ENCODE data around the gene NT5C2.

DNA sequence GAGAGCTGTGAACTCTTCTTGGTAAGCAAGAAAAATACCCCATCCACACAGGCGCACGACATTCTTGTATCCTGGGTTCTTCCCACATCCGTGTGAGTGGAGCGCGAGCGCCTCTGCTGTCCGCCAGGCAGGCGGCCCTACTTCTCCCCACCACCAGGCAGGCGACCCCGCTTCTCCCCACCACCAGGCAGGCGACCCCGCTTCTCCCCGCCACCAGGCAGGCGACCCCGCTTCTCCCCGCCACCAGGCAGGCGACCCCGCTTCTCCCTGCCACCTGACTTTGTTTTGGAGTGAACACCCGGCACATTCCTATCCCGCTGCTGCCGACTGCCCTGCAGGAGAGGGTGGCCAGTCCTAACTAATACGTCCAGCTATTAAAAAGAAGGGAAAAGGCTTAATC lies 120.8 kb downstream of the NT5C2 start:
- TF ChIP-seq CREB1 (IDR thresholded peaks at IDR 0.05) (no peak), JUND (IDR thresholded peaks at IDR 0.05; ENCODE audit: low read length) (no peak), PHF8 (conservative IDR thresholded peaks at IDR 0.05; ENCODE audit: low read depth, low read length) (no peak), TAF1 (IDR thresholded peaks at IDR 0.05; ENCODE audit: low read depth, low read length) (no peak), RBBP5 (IDR thresholded peaks at IDR 0.05; ENCODE audit: borderline replicate concordance, low read depth, low read length) (no peak), FOSL1 (IDR thresholded peaks at IDR 0.05; ENCODE audit: insufficient read depth, low read depth, low read length) (no peak), EGR1 (IDR thresholded peaks at IDR 0.05; ENCODE audit: borderline replicate concordance, low read depth, low read length) (no peak), E2F6 (IDR thresholded peaks at IDR 0.05) (no peak), POLR2A (IDR thresholded peaks at IDR 0.05; ENCODE audit: control extremely low read depth in 1 of 2, low read depth in 2 of 2, low read length in 2 of 2) (no peak), CEBPB (IDR thresholded peaks at IDR 0.05; ENCODE audit: low read depth, low read length) (no peak)
- TF ChIP-seq, protein P1, sequence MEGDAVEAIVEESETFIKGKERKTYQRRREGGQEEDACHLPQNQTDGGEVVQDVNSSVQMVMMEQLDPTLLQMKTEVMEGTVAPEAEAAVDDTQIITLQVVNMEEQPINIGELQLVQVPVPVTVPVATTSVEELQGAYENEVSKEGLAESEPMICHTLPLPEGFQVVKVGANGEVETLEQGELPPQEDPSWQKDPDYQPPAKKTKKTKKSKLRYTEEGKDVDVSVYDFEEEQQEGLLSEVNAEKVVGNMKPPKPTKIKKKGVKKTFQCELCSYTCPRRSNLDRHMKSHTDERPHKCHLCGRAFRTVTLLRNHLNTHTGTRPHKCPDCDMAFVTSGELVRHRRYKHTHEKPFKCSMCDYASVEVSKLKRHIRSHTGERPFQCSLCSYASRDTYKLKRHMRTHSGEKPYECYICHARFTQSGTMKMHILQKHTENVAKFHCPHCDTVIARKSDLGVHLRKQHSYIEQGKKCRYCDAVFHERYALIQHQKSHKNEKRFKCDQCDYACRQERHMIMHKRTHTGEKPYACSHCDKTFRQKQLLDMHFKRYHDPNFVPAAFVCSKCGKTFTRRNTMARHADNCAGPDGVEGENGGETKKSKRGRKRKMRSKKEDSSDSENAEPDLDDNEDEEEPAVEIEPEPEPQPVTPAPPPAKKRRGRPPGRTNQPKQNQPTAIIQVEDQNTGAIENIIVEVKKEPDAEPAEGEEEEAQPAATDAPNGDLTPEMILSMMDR (IDR thresholded peaks at IDR 0.05; ENCODE audit: control extremely low read depth in 1 of 3, insufficient read depth in 1 of 3, low read depth in 1 of 3, low read length in 3 of 3) = peak in 1 of 3 experiments; percentile 12; a peak in 1 of 4 replicates
